ENCODE data around the gene SLC8A1.

DNA sequence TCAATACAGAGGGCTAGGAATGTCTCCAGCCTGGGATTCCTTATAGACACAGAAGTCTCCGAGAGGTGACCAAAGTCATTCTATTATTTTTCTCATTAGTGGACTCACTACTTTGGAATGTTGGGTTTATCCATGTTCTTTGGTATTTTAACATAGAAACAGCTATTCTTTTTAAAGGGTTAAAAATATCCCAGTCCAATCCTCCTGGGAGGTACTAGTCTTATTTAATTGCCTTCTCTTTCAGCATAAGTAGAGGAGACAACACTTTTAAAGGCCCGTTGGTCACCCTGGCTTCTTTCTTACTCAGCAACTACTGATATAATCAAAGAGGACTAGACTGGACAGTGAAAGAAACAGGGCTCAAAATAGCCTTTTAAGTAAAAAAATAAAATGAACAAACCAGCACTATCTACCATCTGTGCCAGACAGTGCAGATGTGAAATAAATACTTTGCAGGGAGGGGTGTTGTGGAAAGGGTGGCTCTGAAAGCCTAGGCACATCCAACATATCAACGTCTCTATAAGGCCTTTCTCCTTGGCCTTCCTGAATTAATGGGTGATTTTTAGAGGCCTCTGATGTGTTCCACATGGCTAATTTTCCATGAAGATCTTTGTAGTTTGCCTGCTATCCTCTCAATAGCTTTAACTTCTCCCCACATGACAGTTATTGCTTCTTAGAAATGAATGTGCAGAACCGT lies 338.5 kb downstream of the SLC8A1 start:
- TF ChIP-seq, protein P1, sequence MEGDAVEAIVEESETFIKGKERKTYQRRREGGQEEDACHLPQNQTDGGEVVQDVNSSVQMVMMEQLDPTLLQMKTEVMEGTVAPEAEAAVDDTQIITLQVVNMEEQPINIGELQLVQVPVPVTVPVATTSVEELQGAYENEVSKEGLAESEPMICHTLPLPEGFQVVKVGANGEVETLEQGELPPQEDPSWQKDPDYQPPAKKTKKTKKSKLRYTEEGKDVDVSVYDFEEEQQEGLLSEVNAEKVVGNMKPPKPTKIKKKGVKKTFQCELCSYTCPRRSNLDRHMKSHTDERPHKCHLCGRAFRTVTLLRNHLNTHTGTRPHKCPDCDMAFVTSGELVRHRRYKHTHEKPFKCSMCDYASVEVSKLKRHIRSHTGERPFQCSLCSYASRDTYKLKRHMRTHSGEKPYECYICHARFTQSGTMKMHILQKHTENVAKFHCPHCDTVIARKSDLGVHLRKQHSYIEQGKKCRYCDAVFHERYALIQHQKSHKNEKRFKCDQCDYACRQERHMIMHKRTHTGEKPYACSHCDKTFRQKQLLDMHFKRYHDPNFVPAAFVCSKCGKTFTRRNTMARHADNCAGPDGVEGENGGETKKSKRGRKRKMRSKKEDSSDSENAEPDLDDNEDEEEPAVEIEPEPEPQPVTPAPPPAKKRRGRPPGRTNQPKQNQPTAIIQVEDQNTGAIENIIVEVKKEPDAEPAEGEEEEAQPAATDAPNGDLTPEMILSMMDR (IDR thresholded peaks at IDR 0.05): no peak
- TF ChIP-seq POLR2AphosphoS5 (IDR thresholded peaks at IDR 0.05) (no peak), POLR2A (IDR thresholded peaks at IDR 0.05) (no peak)
